Measurements from ENCODE around the gene FAM219A. TPM values are rescaled to one million over a fixed set of nuclear protein-coding genes. Genes with fewer than 3 reads are reported as not detected.

The FAM219A gene
- total RNA-seq, 1 experiment from 2014 or later = 20.6 TPM

- TF ChIP-seq ZBTB43 (CRISPR knock-in tag; IDR thresholded peaks at IDR 0.05) (no peak), ZNF416 (CRISPR knock-in tag; IDR thresholded peaks at IDR 0.05) (no peak), ESRRA (CRISPR knock-in tag; IDR thresholded peaks at IDR 0.05; ENCODE audit: borderline replicate concordance) (no peak), PRDM15 (CRISPR knock-in tag; IDR thresholded peaks at IDR 0.05) (no peak), MAX (CRISPR knock-in tag; IDR thresholded peaks at IDR 0.05) (no peak), TCF7 (CRISPR knock-in tag; IDR thresholded peaks at IDR 0.05; ENCODE audit: low read depth) (no peak)
Observed at GRCh38 chr9:34501372-34501771, 43.0 kb upstream of the FAM219A start (continued).

- DNase-seq (ENCODE audit: low spot score) (peak; percentile 83), ATAC-seq (peak; percentile 80)
- H3K9me3 Mint-ChIP-seq = no peaks in the 10 kb centered on the region
- POLR2A ChIA-PET = no interaction called here
- peaks cover 4% of the 10 kb centered on the region; the same call in 1 of the 2 replicates for H3K27me3 Mint-ChIP-seq (ENCODE audit: low read depth)
- TF ChIP-seq GABPB1 (CRISPR knock-in tag; IDR thresholded peaks at IDR 0.05) (no peak), CTCF (IDR thresholded peaks at IDR 0.05) (peak; percentile 98)
- H3K27ac Mint-ChIP-seq = no peak overlapping the region
- CTCF ChIA-PET = interaction anchor here (0.6 to 3.6 kb wide), 11 partner anchors 10 to 159 kb away, joined by 3 to 20 read pairs (median 9); partner anchors contain the start of gene ENHO
- no peaks in the 10 kb centered on the region for H3K36me3 Mint-ChIP-seq
- peaks cover 12% of the 10 kb centered on the region for H3K4me1 Mint-ChIP-seq
- no peak overlapping the region for H3K4me3 Mint-ChIP-seq
Observed at GRCh38 chr9:34500623-34501267, 42.4 kb upstream of the FAM219A start.

- H3K36me3 Mint-ChIP-seq = no peaks in the 10 kb centered on the region
- no peak overlapping the region for H3K4me3 Mint-ChIP-seq
- H3K27me3 Mint-ChIP-seq (ENCODE audit: low read depth) = peaks cover 4% of the 10 kb centered on the region; the same call in 1 of the 2 replicates
- no peaks in the 10 kb centered on the region for H3K9me3 Mint-ChIP-seq
- DNase-seq (ENCODE audit: low spot score) (no peak), ATAC-seq (no peak)
- H3K4me1 Mint-ChIP-seq = peaks cover 12% of the 10 kb centered on the region
- 0 out of 2 replicates have a peak overlapping the region, but pooled peaks have one; percentile 1 for H3K27ac Mint-ChIP-seq
- ChIA-PET CTCF (interaction anchor here (1.0 to 4.5 kb wide), 2 partner anchors 92 to 95 kb away, joined by 3 to 27 read pairs; no protein-coding TSS in a partner anchor), POLR2A (no interaction called here)
- no peak for TF ChIP-seq ZNF138 (CRISPR knock-in tag; conservative IDR thresholded peaks at IDR 0.05)
- TF ChIP-seq TEAD4 (CRISPR knock-in tag; IDR thresholded peaks at IDR 0.05) = no peak
- TF ChIP-seq E2F5 (CRISPR knock-in tag; IDR thresholded peaks at IDR 0.05) = no peak
- no peak for TF ChIP-seq RORB (CRISPR knock-in tag; IDR thresholded peaks at IDR 0.05)
- no peak for TF ChIP-seq CBFB (CRISPR knock-in tag; IDR thresholded peaks at IDR 0.05; ENCODE audit: low read depth)
- TF ChIP-seq JUN (CRISPR knock-in tag; IDR thresholded peaks at IDR 0.05) = no peak
- no peak for TF ChIP-seq SOX15 (CRISPR knock-in tag; IDR thresholded peaks at IDR 0.05)
- no peak for TF ChIP-seq CTCF (IDR thresholded peaks at IDR 0.05)
- TF ChIP-seq MYBL2 (CRISPR knock-in tag; IDR thresholded peaks at IDR 0.05) = no peak
- no peak for TF ChIP-seq MLX (CRISPR knock-in tag; IDR thresholded peaks at IDR 0.05)
- TF ChIP-seq RELA (CRISPR knock-in tag; IDR thresholded peaks at IDR 0.05; ENCODE audit: borderline replicate concordance) = no peak
- TF ChIP-seq CDX4 (CRISPR knock-in tag; IDR thresholded peaks at IDR 0.05; ENCODE audit: borderline replicate concordance) = no peak
- no peak for TF ChIP-seq ETV6 (CRISPR knock-in tag; IDR thresholded peaks at IDR 0.05)
- no peak for TF ChIP-seq ZNF232 (CRISPR knock-in tag; IDR thresholded peaks at IDR 0.05)
- TF ChIP-seq KAT7 (CRISPR knock-in tag; IDR thresholded peaks at IDR 0.05; ENCODE audit: borderline replicate concordance) = no peak
Observed at GRCh38 chr9:34499076-34499475, 40.7 kb upstream of the FAM219A start.
